ENCODE measurements around the gene EPOP. TPM values are rescaled to one million over a fixed set of nuclear protein-coding genes. Genes with fewer than 3 reads are reported as not detected.

Gene EPOP
- total RNA-seq, 2 experiments from 2014 or later = 11.8 to 27.2 TPM

- Histone ChIP-seq H3K9me2 (ENCODE audit: insufficient read depth, low read length) (no peaks in the 10 kb centered on the region), H3K36me3 (ENCODE audit: insufficient read depth, low read length) (peaks cover 98% of the 10 kb centered on the region), H3K4me1 (ENCODE audit: insufficient read depth, low read length, poor library complexity, severe bottlenecking) (peaks cover 22% of the 10 kb centered on the region), H4K20me1 (ENCODE audit: insufficient read depth, low read length) (peaks cover 4% of the 10 kb centered on the region; the same call in 1 of the 2 replicates), H2AFZ (ENCODE audit: low read length) (no peak overlapping the region), H3K4me2 (ENCODE audit: low read length) (no peak overlapping the region), H3K79me2 (ENCODE audit: insufficient read depth, low read depth, low read length) (peaks cover 13% of the 10 kb centered on the region; the same call in 1 of the 2 replicates), H3K9me3 (ENCODE audit: low read length) (no peaks in the 10 kb centered on the region), H3K27ac (ENCODE audit: low read depth, low read length, poor library complexity, severe bottlenecking) (no peak overlapping the region), H3K4me3 (ENCODE audit: low read depth, low read length, poor library complexity, severe bottlenecking) (no peak overlapping the region)
- CTCF ChIA-PET (ENCODE audit: unreplicated experiment) = no interaction called here
- POLR2A ChIA-PET = no interaction called here
- intact Hi-C loops (cut with micrococcal nuclease; ENCODE audit: unreplicated experiment) = no loop called here
- TF ChIP-seq, protein P1, sequence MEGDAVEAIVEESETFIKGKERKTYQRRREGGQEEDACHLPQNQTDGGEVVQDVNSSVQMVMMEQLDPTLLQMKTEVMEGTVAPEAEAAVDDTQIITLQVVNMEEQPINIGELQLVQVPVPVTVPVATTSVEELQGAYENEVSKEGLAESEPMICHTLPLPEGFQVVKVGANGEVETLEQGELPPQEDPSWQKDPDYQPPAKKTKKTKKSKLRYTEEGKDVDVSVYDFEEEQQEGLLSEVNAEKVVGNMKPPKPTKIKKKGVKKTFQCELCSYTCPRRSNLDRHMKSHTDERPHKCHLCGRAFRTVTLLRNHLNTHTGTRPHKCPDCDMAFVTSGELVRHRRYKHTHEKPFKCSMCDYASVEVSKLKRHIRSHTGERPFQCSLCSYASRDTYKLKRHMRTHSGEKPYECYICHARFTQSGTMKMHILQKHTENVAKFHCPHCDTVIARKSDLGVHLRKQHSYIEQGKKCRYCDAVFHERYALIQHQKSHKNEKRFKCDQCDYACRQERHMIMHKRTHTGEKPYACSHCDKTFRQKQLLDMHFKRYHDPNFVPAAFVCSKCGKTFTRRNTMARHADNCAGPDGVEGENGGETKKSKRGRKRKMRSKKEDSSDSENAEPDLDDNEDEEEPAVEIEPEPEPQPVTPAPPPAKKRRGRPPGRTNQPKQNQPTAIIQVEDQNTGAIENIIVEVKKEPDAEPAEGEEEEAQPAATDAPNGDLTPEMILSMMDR (conservative IDR thresholded peaks at IDR 0.05; ENCODE audit: low read length) = no peak
- no peak for TF ChIP-seq EZH2phosphoT487 (IDR thresholded peaks at IDR 0.05; ENCODE audit: borderline replicate concordance, low read depth, low read length)
- no peak for DNase-seq (ENCODE audit: low spot score)
- no TSS peak for BruUV-seq (replicated peaks)
These were observed 37.2 kb upstream of the EPOP start for GRCh38 chr17:38711792-38712571.

- Histone ChIP-seq H3K9me2 (ENCODE audit: insufficient read depth, low read length) (no peaks in the 10 kb centered on the region), H3K9me3 (ENCODE audit: low read length) (no peaks in the 10 kb centered on the region), H3K4me2 (ENCODE audit: low read length) (no peak overlapping the region), H3K27ac (ENCODE audit: low read depth, low read length, poor library complexity, severe bottlenecking) (no peak overlapping the region), H4K20me1 (ENCODE audit: insufficient read depth, low read length) (peaks cover 12% of the 10 kb centered on the region; the same call in 1 of the 2 replicates), H2AFZ (ENCODE audit: low read length) (no peak overlapping the region), H3K4me1 (ENCODE audit: insufficient read depth, low read length, poor library complexity, severe bottlenecking) (peaks cover 25% of the 10 kb centered on the region), H3K4me3 (ENCODE audit: low read depth, low read length, poor library complexity, severe bottlenecking) (no peak overlapping the region), H3K79me2 (ENCODE audit: insufficient read depth, low read depth, low read length) (peaks cover 23% of the 10 kb centered on the region), H3K36me3 (ENCODE audit: insufficient read depth, low read length) (peaks cover 88% of the 10 kb centered on the region)
- POLR2A ChIA-PET = interaction anchor here (0.6 kb wide), 1 partner anchor 168 kb away, joined by 3 read pairs; no protein-coding TSS in a partner anchor
- TF ChIP-seq, protein P1 (conservative IDR thresholded peaks at IDR 0.05; ENCODE audit: low read length) = no peak
- intact Hi-C loops (cut with micrococcal nuclease; ENCODE audit: unreplicated experiment) = no loop called here
- CTCF ChIA-PET (ENCODE audit: unreplicated experiment) = no interaction called here
- BruUV-seq (replicated peaks) = no TSS peak
- no peak for DNase-seq (ENCODE audit: low spot score)
These were observed 36.2 kb upstream of the EPOP start for GRCh38 chr17:38710985-38711384.

DNA sequence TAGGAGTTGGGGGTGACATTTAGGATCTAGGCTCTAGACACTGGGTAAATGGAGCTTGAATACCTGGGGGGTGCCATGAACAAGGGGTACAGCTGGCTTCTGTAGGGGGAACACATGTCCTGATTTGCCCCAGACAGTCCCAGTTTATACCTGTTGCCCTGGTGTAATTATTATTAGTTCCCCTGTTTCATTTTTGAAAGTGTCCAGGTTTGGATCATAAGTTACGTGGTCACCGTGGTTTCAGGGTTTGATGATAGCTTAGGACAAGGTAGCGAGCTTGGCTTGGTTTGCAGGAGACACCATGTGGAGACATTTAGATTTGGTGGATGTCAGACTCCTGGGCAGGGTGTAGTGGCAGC, 35.8 kb upstream of the EPOP start:
- Histone ChIP-seq H3K27ac (ENCODE audit: low read depth, low read length, poor library complexity, severe bottlenecking) (no peak overlapping the region), H3K36me3 (ENCODE audit: insufficient read depth, low read length) (peaks cover 84% of the 10 kb centered on the region), H2AFZ (ENCODE audit: low read length) (no peak overlapping the region), H3K4me1 (ENCODE audit: insufficient read depth, low read length, poor library complexity, severe bottlenecking) (peaks cover 21% of the 10 kb centered on the region), H3K79me2 (ENCODE audit: insufficient read depth, low read depth, low read length) (peaks cover 27% of the 10 kb centered on the region), H4K20me1 (ENCODE audit: insufficient read depth, low read length) (peaks cover 12% of the 10 kb centered on the region; the same call in 1 of the 2 replicates), H3K4me3 (ENCODE audit: low read depth, low read length, poor library complexity, severe bottlenecking) (no peak overlapping the region), H3K4me2 (ENCODE audit: low read length) (no peak overlapping the region), H3K9me2 (ENCODE audit: insufficient read depth, low read length) (no peaks in the 10 kb centered on the region), H3K9me3 (ENCODE audit: low read length) (no peaks in the 10 kb centered on the region)
- CTCF ChIA-PET (ENCODE audit: unreplicated experiment) = no interaction called here
- POLR2A ChIA-PET = interaction anchor here (0.6 to 1.1 kb wide), 2 partner anchors 16 to 169 kb away, joined by 3 read pairs; no protein-coding TSS in a partner anchor
- no peak for DNase-seq (ENCODE audit: low spot score)
- TF ChIP-seq EZH2phosphoT487 (IDR thresholded peaks at IDR 0.05; ENCODE audit: borderline replicate concordance, low read depth, low read length) = no peak
- TF ChIP-seq, protein P1 (conservative IDR thresholded peaks at IDR 0.05; ENCODE audit: low read length) = no peak
- BruUV-seq (replicated peaks) = no TSS peak
- intact Hi-C loops (cut with micrococcal nuclease; ENCODE audit: unreplicated experiment) = no loop called here

Data from OCI-LY7 (cell line).